Esophagus squamous epithelium (tissue), 5 donors: ENCODE data around the gene INSR. TPM values are rescaled to one million over a fixed set of nuclear protein-coding genes. Genes with fewer than 3 reads are reported as not detected.
A peak's percentile ranks its signal among the peaks of the same experiment; 100 is the strongest.

ENCODE experiments used
- DNase-seq: peaks from one replicate; lab custom pipeline; 2025; lab: John Stamatoyannopoulos, UW
- H3K27ac ChIP-seq, 4 donors: fragments of 200-600 bp; sonication (generic); one replicate each; pipeline ENCODE4 v1.5.1; 2016 to 2019; ENCODE audit warnings: mild to moderate bottlenecking in 1 of 4
- H3K27me3 ChIP-seq, 4 donors: fragments of 200-600 bp; sonication (generic); 1 replicate in 3 of 4; 2 replicates in 1 of 4; pipeline versions ENCODE4 v1.5.1 to v1.6.0; 2017 to 2021; ENCODE audit warnings: antibody characterized with exemption in 1 of 4
- H3K36me3 ChIP-seq, 3 donors: fragments of 200-600 bp; sonication (generic); one replicate each; pipeline ENCODE4 v1.5.1; 2016 to 2019
- H3K4me1 ChIP-seq, 3 donors: fragments of 200-600 bp; sonication (generic); one replicate each; pipeline ENCODE4 v1.5.1; 2017 to 2019
- H3K4me3 ChIP-seq, 4 donors: fragments of 200-600 bp; sonication (generic); 1 replicate in 3 of 4; 2 replicates in 1 of 4; pipeline ENCODE4 v1.5.1; 2016 to 2019; ENCODE audit warnings: mild to moderate bottlenecking in 2 of 4, moderate library complexity in 1 of 4
- H3K9me3 ChIP-seq, 3 donors: fragments of 200-600 bp; sonication (generic); one replicate each; pipeline ENCODE4 v1.5.1; 2016 to 2019
- POLR2A ChIP-seq, 4 donors: fragments of 450-650 bp; IDR thresholded peaks; one replicate each; pipeline ENCODE4 v1.6.1; 2017; ENCODE audit warnings: antibody characterized with exemption in 4 of 4, mild to moderate bottlenecking in 4 of 4, moderate library complexity in 3 of 4
- WGBS, 2 donors: methylation state at CpG; one replicate each; pipeline ENCODE4 v1.1.5; 2018; 5-methylcytosine and 5-hydroxymethylcytosine counted together
- intact Hi-C: fragments of 100-400 bp; cut with DNase I; formaldehyde crosslinking; loops from one replicate; pipeline ENCODE4 v1.15.0; 2022
- total RNA-seq, 4 donors: library from RNA; depleted of rRNA; stranded (reverse); fragments of >200 nt; gene quantifications; one replicate each; pipeline ENCODE4 v1.1.0, GENCODE V29; 2016
- TF ChIP-seq, protein P1 (sequence below), 6 experiments: fragments of 450-650 bp in 4 of 6; fragments of 200-600 bp in 2 of 6; sonication (generic) in 2 of 6; IDR thresholded peaks; one replicate each; pipeline ENCODE4 v1.5.1; 2016 to 2019; ENCODE audit warnings: antibody characterized with exemption in 6 of 6, mild to moderate bottlenecking in 4 of 6, moderate library complexity in 4 of 6
- donor health status: DM: yes; HTN: yes; CAD: no.

INSR gene
- total RNA-seq, 4 donors from 2014 or later: 4.9 to 33.4 (median 10.8) TPM

DNA sequence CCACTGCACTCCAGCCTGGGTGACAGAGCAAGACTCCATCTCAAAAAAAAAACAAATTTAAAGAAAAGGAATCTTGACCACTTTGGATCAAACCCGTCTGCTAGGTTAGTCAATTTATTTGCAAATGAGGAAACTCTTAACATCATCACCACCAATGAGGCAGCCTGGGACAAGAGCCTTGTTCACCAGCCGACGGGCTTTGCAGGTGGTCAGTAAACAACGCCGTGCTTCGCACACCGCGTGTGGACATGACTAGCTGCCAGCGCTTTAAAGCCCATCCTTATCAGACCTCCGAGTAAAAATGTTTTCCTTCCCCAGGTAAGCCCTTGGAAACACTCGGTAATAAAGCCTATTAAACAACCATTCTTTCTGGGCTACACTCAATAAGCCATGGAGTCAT, 41.9 kb downstream of the INSR start:
- TF ChIP-seq POLR2A (IDR thresholded peaks at IDR 0.05): no peak
- TF ChIP-seq, protein P1, sequence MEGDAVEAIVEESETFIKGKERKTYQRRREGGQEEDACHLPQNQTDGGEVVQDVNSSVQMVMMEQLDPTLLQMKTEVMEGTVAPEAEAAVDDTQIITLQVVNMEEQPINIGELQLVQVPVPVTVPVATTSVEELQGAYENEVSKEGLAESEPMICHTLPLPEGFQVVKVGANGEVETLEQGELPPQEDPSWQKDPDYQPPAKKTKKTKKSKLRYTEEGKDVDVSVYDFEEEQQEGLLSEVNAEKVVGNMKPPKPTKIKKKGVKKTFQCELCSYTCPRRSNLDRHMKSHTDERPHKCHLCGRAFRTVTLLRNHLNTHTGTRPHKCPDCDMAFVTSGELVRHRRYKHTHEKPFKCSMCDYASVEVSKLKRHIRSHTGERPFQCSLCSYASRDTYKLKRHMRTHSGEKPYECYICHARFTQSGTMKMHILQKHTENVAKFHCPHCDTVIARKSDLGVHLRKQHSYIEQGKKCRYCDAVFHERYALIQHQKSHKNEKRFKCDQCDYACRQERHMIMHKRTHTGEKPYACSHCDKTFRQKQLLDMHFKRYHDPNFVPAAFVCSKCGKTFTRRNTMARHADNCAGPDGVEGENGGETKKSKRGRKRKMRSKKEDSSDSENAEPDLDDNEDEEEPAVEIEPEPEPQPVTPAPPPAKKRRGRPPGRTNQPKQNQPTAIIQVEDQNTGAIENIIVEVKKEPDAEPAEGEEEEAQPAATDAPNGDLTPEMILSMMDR (IDR thresholded peaks at IDR 0.05): no peak
- Histone ChIP-seq H3K27me3 (no peaks in the 10 kb centered on the region), H3K36me3 (no peaks in the 10 kb centered on the region), H3K27ac (no peak overlapping the region), H3K4me3 (no peak overlapping the region), H3K9me3 (no peaks in the 10 kb centered on the region), H3K4me1 (peaks cover 0 to 5% (median 0%) of the 10 kb centered on the region in 3 donors)
- intact Hi-C loops: no loop called here
- no peak for DNase-seq
- 88 to 94% methylated on average over 11 of the region's 11 CpGs for WGBS, 2 donors

DNA sequence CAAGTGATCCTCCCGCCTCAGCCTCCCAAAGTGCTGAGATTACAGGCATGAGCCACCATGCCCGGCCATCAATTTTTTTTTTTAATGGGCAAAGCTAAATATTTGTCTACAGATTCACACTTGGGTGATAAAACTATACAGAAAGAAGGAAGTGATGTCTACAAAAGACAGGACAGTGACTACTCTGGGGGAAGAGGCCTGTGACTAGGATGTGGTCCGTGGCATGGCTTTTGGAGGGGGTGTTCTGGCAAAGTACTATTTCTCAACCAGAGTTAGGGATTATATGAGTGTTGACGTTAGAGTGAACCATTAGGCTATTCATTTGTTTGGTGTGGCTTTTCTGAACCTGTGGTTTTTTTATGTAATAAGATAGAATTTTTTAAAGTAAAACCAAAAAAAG, 42.7 kb downstream of the INSR start:
- Histone ChIP-seq H3K4me3 (no peak overlapping the region), H3K4me1 (no peaks in the 10 kb centered on the region), H3K27me3 (no peaks in the 10 kb centered on the region), H3K36me3 (no peaks in the 10 kb centered on the region), H3K9me3 (peaks cover 0 to 5% (median 0%) of the 10 kb centered on the region in 3 donors), H3K27ac (no peak overlapping the region)
- 75 to 91% methylated on average over 3 of the region's 4 CpGs for WGBS, 2 donors
- intact Hi-C loops: no loop called here
- DNase-seq: no peak
- no peak for TF ChIP-seq POLR2A (IDR thresholded peaks at IDR 0.05)
- TF ChIP-seq, protein P1 (IDR thresholded peaks at IDR 0.05): no peak

DNA sequence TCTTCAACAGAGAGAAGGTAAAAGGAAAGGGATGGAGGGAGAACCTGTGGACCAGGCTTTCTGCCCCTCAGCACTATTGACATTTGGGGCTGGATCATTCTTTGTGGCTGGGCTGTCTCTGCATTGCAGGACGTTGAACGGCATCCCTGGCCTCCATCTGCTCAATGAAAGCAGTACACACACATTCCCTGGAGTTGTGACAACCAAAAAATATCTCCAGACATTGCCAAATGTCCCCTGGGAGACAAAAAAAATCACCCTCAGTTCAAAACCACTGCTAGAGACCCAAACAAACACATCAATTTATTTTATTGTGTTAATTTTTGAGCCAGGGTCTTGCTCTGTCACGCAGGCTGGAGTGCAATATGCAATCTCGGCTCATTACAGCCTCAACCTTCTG, 43.3 kb downstream of the INSR start:
- 53 to 55% methylated on average over 4 of the region's 4 CpGs for WGBS, 2 donors
- H3K27me3 ChIP-seq: no peaks in the 10 kb centered on the region
- TF ChIP-seq, protein P1 (IDR thresholded peaks at IDR 0.05): no peak
- TF ChIP-seq POLR2A (IDR thresholded peaks at IDR 0.05): no peak
- peaks cover 0 to 6% (median 0%) of the 10 kb centered on the region in 3 donors for H3K9me3 ChIP-seq
- H3K27ac ChIP-seq: no peak overlapping the region
- DNase-seq: no peak
- no peaks in the 10 kb centered on the region for H3K4me1 ChIP-seq
- H3K4me3 ChIP-seq: no peak overlapping the region
- H3K36me3 ChIP-seq: no peaks in the 10 kb centered on the region
- intact Hi-C loops: no loop called here

DNA sequence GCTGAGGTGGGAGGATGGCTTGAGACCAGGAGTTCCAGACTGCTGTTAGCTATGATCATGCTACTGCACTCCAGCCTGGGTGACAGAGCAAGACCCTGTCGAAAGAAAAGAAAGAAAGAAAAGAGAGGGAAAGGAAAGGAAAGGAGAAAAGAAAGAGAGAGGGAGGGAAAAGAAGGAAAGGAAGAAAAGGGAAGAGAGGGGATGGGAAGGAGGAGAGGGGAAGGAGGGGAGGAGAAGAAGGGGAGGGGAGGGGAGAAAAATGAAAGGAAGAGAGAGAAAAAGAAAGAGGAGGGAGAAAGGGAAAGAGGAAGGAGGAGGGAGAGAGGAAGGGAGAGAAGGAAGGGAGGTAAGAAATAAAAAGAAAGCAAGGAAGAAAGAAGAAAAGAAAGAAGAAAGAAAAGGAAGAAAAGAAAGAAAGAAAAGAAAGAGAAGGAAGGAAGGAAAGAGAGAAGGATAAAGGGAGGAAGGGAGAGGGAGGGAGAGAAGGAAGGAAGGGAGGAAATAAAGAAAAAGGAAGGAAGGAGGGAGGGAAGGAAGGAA, 44.1 kb downstream of the INSR start:
- Histone ChIP-seq H3K4me1 (no peaks in the 10 kb centered on the region), H3K36me3 (no peaks in the 10 kb centered on the region), H3K4me3 (no peak overlapping the region), H3K27ac (no peak overlapping the region), H3K27me3 (no peaks in the 10 kb centered on the region), H3K9me3 (peaks cover 0 to 6% (median 0%) of the 10 kb centered on the region in 3 donors)
- TF ChIP-seq POLR2A (IDR thresholded peaks at IDR 0.05): no peak
- TF ChIP-seq, protein P1 (IDR thresholded peaks at IDR 0.05): no peak
- DNase-seq: no peak
- intact Hi-C loops: no loop called here
- 40 to 90% methylated on average over 1 of the region's 1 CpG for WGBS, 2 donors

DNA sequence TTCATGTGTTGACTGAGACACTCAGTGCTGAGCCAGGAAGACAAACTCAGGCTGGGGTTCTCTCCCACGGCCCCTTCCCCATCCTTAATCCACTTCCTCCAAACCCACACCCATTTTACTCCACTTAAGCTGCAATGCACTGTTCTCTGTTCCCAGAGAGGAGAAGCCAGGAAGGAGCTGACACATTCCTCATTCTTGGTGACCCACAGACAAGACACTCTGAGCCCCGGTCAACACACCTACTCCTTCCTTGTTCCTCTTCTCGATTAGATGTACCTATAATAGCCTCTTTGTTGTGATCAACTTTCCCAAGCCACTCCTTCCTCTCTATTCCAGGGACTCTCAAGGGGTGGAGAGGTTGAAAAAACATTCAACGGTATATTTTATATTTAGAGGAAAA, 47.1 kb downstream of the INSR start:
- H3K4me1 ChIP-seq: no peaks in the 10 kb centered on the region
- no peak for DNase-seq
- H3K27me3 ChIP-seq: no peaks in the 10 kb centered on the region
- intact Hi-C loops: no loop called here
- H3K9me3 ChIP-seq: peaks cover 0 to 6% (median 0%) of the 10 kb centered on the region in 3 donors
- no peak overlapping the region for H3K4me3 ChIP-seq
- no peaks in the 10 kb centered on the region for H3K36me3 ChIP-seq
- 46 to 55% methylated on average over 4 of the region's 4 CpGs for WGBS, 2 donors
- peak overlapping the region in 1 of 4 donors; percentile 17 for H3K27ac ChIP-seq
- no peak for TF ChIP-seq POLR2A (IDR thresholded peaks at IDR 0.05)
- TF ChIP-seq, protein P1 (IDR thresholded peaks at IDR 0.05): no peak
